Lower leg skin (tissue), 3 donors: ENCODE data around the gene GPNMB.

Source experiments
- CTCF ChIP-seq, 3 donors: fragments of 450-650 bp; IDR thresholded peaks; one replicate each; pipeline ENCODE4 v1.5.1; 2016; ENCODE audit warnings: antibody characterized with exemption in 3 of 3, mild to moderate bottlenecking in 3 of 3, moderate library complexity in 2 of 3
- POLR2A ChIP-seq, 2 donors: fragments of 450-650 bp; IDR thresholded peaks; one replicate each; pipeline ENCODE4 v1.6.1; 2016 to 2017; ENCODE audit warnings: antibody characterized with exemption in 2 of 2, mild to moderate bottlenecking in 1 of 2, moderate library complexity in 1 of 2

GRCh38 chr7:23210506-23210905 lies 36.1 kb upstream of the GPNMB start:
- TF ChIP-seq POLR2A (IDR thresholded peaks at IDR 0.05) (no peak), CTCF (IDR thresholded peaks at IDR 0.05) (no peak)
